H1 (cell line): ENCODE data around the gene A2ML1. TPM values are rescaled to one million over a fixed set of nuclear protein-coding genes. Genes with fewer than 3 reads are reported as not detected.

ENCODE experiments used
- polyA plus RNA-seq, 7 experiments: library from polyadenylated mRNA; depleted of rRNA in 3 of 7; stranded (reverse) in 5 of 7; unstranded in 2 of 7; fragments of >200 nt in 5 of 7; fragments of 200-250 nt in 2 of 7; gene quantifications; 1 replicate in 5 of 7; 2 replicates in 1 of 7; 4 replicates in 1 of 7; pipeline versions ENCODE4 v1.2.1 to v1.2.3, GENCODE V29; 2011 to 2013; ENCODE audit warnings: missing spikeins in 2 of 7, mixed read lengths in 2 of 7
- total RNA-seq: library from RNA; stranded (reverse); fragmentation: NEBNext Ultra II Directional; extraction: Animal tissue kit (Norgen Biotek cat#: 25700); gene quantifications from 2 replicates; pipeline ENCODE4 v1.2.1, GENCODE V29; 2021

The A2ML1 gene
- total and polyA plus RNA-seq, 2 of the 8 experiments (the other 6 are each of a cell fraction or from before 2014, with no cell fraction given): 10.2 to 10.3 TPM

Other genes with a start within 250 kb of the A2ML1 start
- not detected in 2 replicates for gene AICDA, start 209.8 kb upstream of the A2ML1 start, total RNA-seq
- gene AICDA, start 209.8 kb upstream of the A2ML1 start, polyA plus RNA-seq (2011; rRNA removed): not detected in 2 replicates
- gene MFAP5, start 159.8 kb upstream of the A2ML1 start, total RNA-seq: 0.86 TPM in 1 of 2 replicates, not detected in the other
- gene MFAP5, start 159.8 kb upstream of the A2ML1 start, polyA plus RNA-seq (2011; rRNA removed): 0.46 and 0.60 TPM in 2 replicates
- gene RIMKLB, start 124.6 kb upstream of the A2ML1 start, total RNA-seq: 75.7 and 78.2 TPM in 2 replicates
- 37.8 and 38.0 TPM in 2 replicates for gene RIMKLB, start 124.6 kb upstream of the A2ML1 start, polyA plus RNA-seq (2011; rRNA removed)
- gene PHC1, start 91.9 kb downstream of the A2ML1 start, total RNA-seq: 895 and 934 TPM in 2 replicates
- 1,655 and 1,966 TPM in 2 replicates for gene PHC1, start 91.9 kb downstream of the A2ML1 start, polyA plus RNA-seq (2011; rRNA removed)
- gene M6PR, start 127.0 kb downstream of the A2ML1 start, total RNA-seq: 106 and 115 TPM in 2 replicates
- gene M6PR, start 127.0 kb downstream of the A2ML1 start, polyA plus RNA-seq (2011; rRNA removed): 122 and 123 TPM in 2 replicates
- 7.9 and 9.1 TPM in 2 replicates for gene KLRG1, start 166.9 kb downstream of the A2ML1 start, total RNA-seq
- 7.0 and 12.8 TPM in 2 replicates for gene KLRG1, start 166.9 kb downstream of the A2ML1 start, polyA plus RNA-seq (2011; rRNA removed)